Liver (tissue), 9 donors: Measurements from ENCODE around the gene CTNNA1. TPM values are rescaled to one million over a fixed set of nuclear protein-coding genes. Genes with fewer than 3 reads are reported as not detected.

Source experiments
- DNase-seq: peaks from one replicate; pipeline ENCODE4 v3.0.0-alpha.2; 2017; ENCODE audit warnings: low spot score
- H3K27ac ChIP-seq, 2 donors: one replicate each; pipeline ENCODE4 v1.7.0; 2013; ENCODE audit warnings: inconsistent platforms in 2 of 2, low read length in 2 of 2, control low read depth in 1 of 2, low read depth in 1 of 2, mild to moderate bottlenecking in 1 of 2
- H3K27me3 ChIP-seq, 4 donors: one replicate each; pipeline versions ENCODE4 v1.6.1 to v1.7.0; 2013; ENCODE audit warnings: low read length in 3 of 4, inconsistent platforms in 1 of 4, mild to moderate bottlenecking in 1 of 4, moderate library complexity in 1 of 4; ENCODE audit not compliant: control insufficient read depth in 4 of 4, insufficient read depth in 4 of 4
- H3K36me3 ChIP-seq, 4 donors: one replicate each; pipeline versions ENCODE4 v1.6.1 to v1.7.0; 2013; ENCODE audit warnings: low read length in 3 of 4, mild to moderate bottlenecking in 3 of 4, low read depth in 1 of 4, moderate library complexity in 1 of 4; ENCODE audit not compliant: control insufficient read depth in 4 of 4, insufficient read depth in 3 of 4
- H3K4me1 ChIP-seq, 4 donors: one replicate each; pipeline versions ENCODE4 v1.6.1 to v1.7.0; 2013; ENCODE audit warnings: low read length in 3 of 4, mild to moderate bottlenecking in 3 of 4, moderate library complexity in 1 of 4; ENCODE audit not compliant: control insufficient read depth in 4 of 4, insufficient read depth in 4 of 4
- H3K4me3 ChIP-seq, 3 donors: one replicate each; pipeline versions ENCODE4 v1.6.1 to v1.7.0; 2013; ENCODE audit warnings: low read length in 3 of 3, control low read depth in 1 of 3, low read depth in 1 of 3, mild to moderate bottlenecking in 1 of 3
- H3K9ac ChIP-seq, 2 donors: one replicate each; pipeline ENCODE4 v1.7.0; 2013; ENCODE audit warnings: low read length in 2 of 2, mild to moderate bottlenecking in 2 of 2, moderate library complexity in 2 of 2, control low read depth in 1 of 2, low read depth in 1 of 2
- H3K9me3 ChIP-seq, 4 donors: one replicate each; pipeline versions ENCODE4 v1.6.1 to v1.7.0; 2013; ENCODE audit warnings: low read length in 3 of 4; ENCODE audit not compliant: control insufficient read depth in 4 of 4
- EGR1 ChIP-seq, 2 donors: IDR thresholded peaks; 2 replicates each; pipeline ENCODE4 v1.6.1; 2016 to 2018; ENCODE audit warnings: antibody characterized with exemption in 2 of 2, low read depth in 2 of 2
- FOXA1 ChIP-seq: IDR thresholded peaks from 2 replicates; pipeline ENCODE4 v1.6.1; 2016; ENCODE audit warnings: antibody characterized with exemption
- FOXA2 ChIP-seq: IDR thresholded peaks from 2 replicates; pipeline ENCODE4 v1.6.1; 2016; ENCODE audit warnings: antibody characterized with exemption
- GABPA ChIP-seq, 2 donors: IDR thresholded peaks in 1 of 2; conservative IDR thresholded peaks in 1 of 2; 2 replicates each; pipeline ENCODE4 v1.6.1; 2016; ENCODE audit warnings: antibody characterized with exemption in 2 of 2, mild to moderate bottlenecking in 1 of 2, moderate library complexity in 1 of 2
- HNF4A ChIP-seq, 2 donors: conservative IDR thresholded peaks; 2 replicates each; pipeline ENCODE4 v1.6.1; 2016; ENCODE audit warnings: antibody characterized with exemption in 2 of 2, mild to moderate bottlenecking in 2 of 2
- NR2F2 ChIP-seq: IDR thresholded peaks from 2 replicates; pipeline ENCODE4 v1.6.1; 2016; ENCODE audit warnings: antibody characterized with exemption
- RAD21 ChIP-seq, 2 donors: IDR thresholded peaks; 2 replicates each; pipeline ENCODE4 v1.6.1; 2016; ENCODE audit warnings: antibody characterized with exemption in 2 of 2, mild to moderate bottlenecking in 2 of 2
- RXRA ChIP-seq, 2 donors: IDR thresholded peaks; 2 replicates each; pipeline ENCODE4 v1.6.1; 2017 to 2018; ENCODE audit warnings: antibody characterized with exemption in 2 of 2, mild to moderate bottlenecking in 1 of 2
- SP1 ChIP-seq: IDR thresholded peaks from 2 replicates; pipeline ENCODE4 v1.6.1; 2018; ENCODE audit warnings: antibody characterized with exemption, mild to moderate bottlenecking
- TAF1 ChIP-seq: conservative IDR thresholded peaks from 2 replicates; pipeline ENCODE4 v1.6.1; 2016; ENCODE audit warnings: antibody characterized with exemption, mild to moderate bottlenecking
- YY1 ChIP-seq: IDR thresholded peaks from 2 replicates; pipeline ENCODE4 v1.6.1; 2016; ENCODE audit warnings: antibody characterized with exemption, mild to moderate bottlenecking
- WGBS: extraction: QIAGEN DNeasy Blood & Tissue Kit; methylation state at CpG from one replicate; pipeline ENCODE4 v1.1.7; 2013; 5-methylcytosine and 5-hydroxymethylcytosine counted together
- polyA plus RNA-seq, 2 donors: library from polyadenylated mRNA; stranded (reverse) in 1 of 2; unstranded in 1 of 2; fragments of 200-250 nt in 1 of 2; fragments of >200 nt in 1 of 2; fragmentation: Nextera tagmentation in 1 of 2; extraction: Ambion mirVana in 1 of 2; gene quantifications; one replicate each; pipeline versions ENCODE4 v1.2.1 to v1.2.3, GENCODE V29; 2013 to 2015
- total RNA-seq, 2 donors: library from RNA; depleted of rRNA; stranded (reverse); fragments of >200 nt; gene quantifications; one replicate each; pipeline ENCODE4 v1.2.3, GENCODE V29; 2014
- TF ChIP-seq, protein P1 (sequence below): IDR thresholded peaks from 2 replicates; pipeline ENCODE4 v1.6.1; 2016; ENCODE audit warnings: antibody characterized with exemption
- TF ChIP-seq, protein P2 (sequence below): IDR thresholded peaks from 2 replicates; pipeline ENCODE4 v1.6.1; 2016; ENCODE audit warnings: antibody characterized with exemption
- TF ChIP-seq, protein P3 (sequence below): fragments of 150-350 bp; IDR thresholded peaks from 2 replicates; pipeline ENCODE4 v1.5.1; 2017; ENCODE audit warnings: improper control_type of control experiment, low read depth, low read length; ENCODE audit not compliant: missing input control
- TF ChIP-seq, protein P4 (sequence below): IDR thresholded peaks from 2 replicates; pipeline ENCODE4 v1.6.1; 2016; ENCODE audit warnings: antibody characterized with exemption, mild to moderate bottlenecking
- donor health status: healthy.
- donor health status: healthy.
- donor health status: healthy.
- donor health status: healthy.
- donor health status: healthy.

CTNNA1 gene
- total and polyA plus RNA-seq, 4 donors: 39.9 to 150 (median 103) TPM

DNA sequence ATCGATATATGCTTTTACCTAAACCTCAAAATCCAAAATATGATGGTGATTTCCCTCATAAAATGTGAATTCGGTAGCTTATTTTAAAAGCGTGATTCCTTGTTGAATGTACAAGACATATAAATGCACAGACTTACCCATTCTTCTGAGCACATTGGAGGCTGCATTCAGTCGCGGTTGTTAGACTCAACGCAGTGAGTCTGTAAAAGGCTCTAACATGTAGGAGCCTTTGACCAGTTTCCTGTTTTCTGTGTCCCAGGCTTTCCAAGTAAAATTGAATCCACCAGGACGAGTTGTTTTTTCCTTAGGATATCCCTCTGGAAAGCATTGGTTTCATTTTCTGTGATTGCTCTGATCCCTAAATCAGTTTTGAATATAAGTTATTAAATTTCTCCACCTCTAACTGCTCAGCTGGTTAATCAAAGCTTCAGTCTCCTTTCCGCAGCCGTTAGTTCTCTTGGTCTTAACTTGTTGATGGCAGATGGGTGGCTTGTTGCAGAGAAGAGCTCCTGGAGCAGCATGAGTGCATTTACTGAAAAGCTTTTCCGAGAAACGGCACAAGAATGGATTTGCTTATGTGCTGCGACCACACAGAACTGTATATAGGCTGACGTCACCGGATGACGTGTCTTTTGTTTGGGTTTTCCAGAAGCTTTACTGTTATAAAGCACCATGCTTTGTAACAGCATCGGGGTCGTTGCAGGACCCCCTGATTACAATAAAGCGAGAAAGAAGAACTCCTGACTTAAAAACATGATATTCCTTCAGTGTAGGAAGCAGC lies 121.7 kb downstream of the CTNNA1 start, which contains the start of gene LRRTM2:
TSS of gene LRRTM2 (minus strand) at position 565 of the 781 bp plus-strand sequence. CDS start at position 141, 424 bp downstream.
- DNase-seq: no peak

DNA sequence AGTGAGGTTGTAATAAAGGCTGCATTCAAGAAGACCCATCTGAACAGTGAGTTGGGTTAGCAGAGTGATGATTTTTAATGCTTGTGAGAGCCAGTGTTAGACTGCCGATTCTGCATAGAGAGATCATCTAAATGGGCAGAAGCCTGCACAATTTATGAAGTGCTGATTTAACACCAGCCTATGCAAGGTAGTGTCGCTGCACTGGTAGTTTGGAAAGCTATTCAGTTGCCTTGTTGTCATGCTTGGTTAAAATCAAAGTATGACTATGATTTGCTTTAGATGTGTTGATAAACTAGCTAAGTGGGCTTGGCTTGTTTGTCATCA lies 122.3 kb downstream of the CTNNA1 start:
- DNase-seq: no peak
- Histone ChIP-seq H3K36me3 (peaks cover 0 to 2% (median 0%) of the 10 kb centered on the region in 4 donors), H3K9ac (no peak overlapping the region)

More for the DNA sequence above, 121.7 kb downstream of the CTNNA1 start, which contains the start of gene LRRTM2:
- no peak within 1 kb of the TSS for H3K27ac ChIP-seq
- H3K4me3 ChIP-seq: no peak within 1 kb of the TSS
- no peaks in the 10 kb centered on the region for H3K27me3 ChIP-seq
- no peak within 1 kb of the TSS for H3K9ac ChIP-seq
- TF ChIP-seq EGR1 (IDR thresholded peaks at IDR 0.05; ENCODE audit: low read depth in 2 of 2): no peak
- no peak for TF ChIP-seq TAF1
- TF ChIP-seq YY1: no peak
- TF ChIP-seq, protein P1, sequence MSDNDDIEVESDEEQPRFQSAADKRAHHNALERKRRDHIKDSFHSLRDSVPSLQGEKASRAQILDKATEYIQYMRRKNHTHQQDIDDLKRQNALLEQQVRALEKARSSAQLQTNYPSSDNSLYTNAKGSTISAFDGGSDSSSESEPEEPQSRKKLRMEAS: no peak
- no peak for TF ChIP-seq RAD21 (IDR thresholded peaks at IDR 0.05)
- TF ChIP-seq SP1: no peak
- TF ChIP-seq FOXA1: no peak
- peaks cover 0 to 6% (median 1%) of the 10 kb centered on the region in 4 donors for H3K4me1 ChIP-seq
- H3K36me3 ChIP-seq: peaks cover 0 to 2% (median 0%) of the 10 kb centered on the region in 4 donors
- WGBS: 88% methylated on average over 18 of the region's 18 CpGs
- no peaks in the 10 kb centered on the region for H3K9me3 ChIP-seq

More for the DNA sequence above, 122.3 kb downstream of the CTNNA1 start:
- H3K9me3 ChIP-seq: no peaks in the 10 kb centered on the region
- no peak overlapping the region for H3K4me3 ChIP-seq
- H3K27me3 ChIP-seq: no peaks in the 10 kb centered on the region
- no peak overlapping the region for H3K27ac ChIP-seq
- 89% methylated on average over 2 of the region's 2 CpGs for WGBS
- TF ChIP-seq FOXA1: no peak
- no peak for TF ChIP-seq YY1
- TF ChIP-seq, protein P2, sequence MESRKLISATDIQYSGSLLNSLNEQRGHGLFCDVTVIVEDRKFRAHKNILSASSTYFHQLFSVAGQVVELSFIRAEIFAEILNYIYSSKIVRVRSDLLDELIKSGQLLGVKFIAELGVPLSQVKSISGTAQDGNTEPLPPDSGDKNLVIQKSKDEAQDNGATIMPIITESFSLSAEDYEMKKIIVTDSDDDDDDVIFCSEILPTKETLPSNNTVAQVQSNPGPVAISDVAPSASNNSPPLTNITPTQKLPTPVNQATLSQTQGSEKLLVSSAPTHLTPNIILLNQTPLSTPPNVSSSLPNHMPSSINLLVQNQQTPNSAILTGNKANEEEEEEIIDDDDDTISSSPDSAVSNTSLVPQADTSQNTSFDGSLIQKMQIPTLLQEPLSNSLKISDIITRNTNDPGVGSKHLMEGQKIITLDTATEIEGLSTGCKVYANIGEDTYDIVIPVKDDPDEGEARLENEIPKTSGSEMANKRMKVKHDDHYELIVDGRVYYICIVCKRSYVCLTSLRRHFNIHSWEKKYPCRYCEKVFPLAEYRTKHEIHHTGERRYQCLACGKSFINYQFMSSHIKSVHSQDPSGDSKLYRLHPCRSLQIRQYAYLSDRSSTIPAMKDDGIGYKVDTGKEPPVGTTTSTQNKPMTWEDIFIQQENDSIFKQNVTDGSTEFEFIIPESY: no peak
- TF ChIP-seq, protein P3, sequence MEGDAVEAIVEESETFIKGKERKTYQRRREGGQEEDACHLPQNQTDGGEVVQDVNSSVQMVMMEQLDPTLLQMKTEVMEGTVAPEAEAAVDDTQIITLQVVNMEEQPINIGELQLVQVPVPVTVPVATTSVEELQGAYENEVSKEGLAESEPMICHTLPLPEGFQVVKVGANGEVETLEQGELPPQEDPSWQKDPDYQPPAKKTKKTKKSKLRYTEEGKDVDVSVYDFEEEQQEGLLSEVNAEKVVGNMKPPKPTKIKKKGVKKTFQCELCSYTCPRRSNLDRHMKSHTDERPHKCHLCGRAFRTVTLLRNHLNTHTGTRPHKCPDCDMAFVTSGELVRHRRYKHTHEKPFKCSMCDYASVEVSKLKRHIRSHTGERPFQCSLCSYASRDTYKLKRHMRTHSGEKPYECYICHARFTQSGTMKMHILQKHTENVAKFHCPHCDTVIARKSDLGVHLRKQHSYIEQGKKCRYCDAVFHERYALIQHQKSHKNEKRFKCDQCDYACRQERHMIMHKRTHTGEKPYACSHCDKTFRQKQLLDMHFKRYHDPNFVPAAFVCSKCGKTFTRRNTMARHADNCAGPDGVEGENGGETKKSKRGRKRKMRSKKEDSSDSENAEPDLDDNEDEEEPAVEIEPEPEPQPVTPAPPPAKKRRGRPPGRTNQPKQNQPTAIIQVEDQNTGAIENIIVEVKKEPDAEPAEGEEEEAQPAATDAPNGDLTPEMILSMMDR: no peak
- TF ChIP-seq, protein P4, sequence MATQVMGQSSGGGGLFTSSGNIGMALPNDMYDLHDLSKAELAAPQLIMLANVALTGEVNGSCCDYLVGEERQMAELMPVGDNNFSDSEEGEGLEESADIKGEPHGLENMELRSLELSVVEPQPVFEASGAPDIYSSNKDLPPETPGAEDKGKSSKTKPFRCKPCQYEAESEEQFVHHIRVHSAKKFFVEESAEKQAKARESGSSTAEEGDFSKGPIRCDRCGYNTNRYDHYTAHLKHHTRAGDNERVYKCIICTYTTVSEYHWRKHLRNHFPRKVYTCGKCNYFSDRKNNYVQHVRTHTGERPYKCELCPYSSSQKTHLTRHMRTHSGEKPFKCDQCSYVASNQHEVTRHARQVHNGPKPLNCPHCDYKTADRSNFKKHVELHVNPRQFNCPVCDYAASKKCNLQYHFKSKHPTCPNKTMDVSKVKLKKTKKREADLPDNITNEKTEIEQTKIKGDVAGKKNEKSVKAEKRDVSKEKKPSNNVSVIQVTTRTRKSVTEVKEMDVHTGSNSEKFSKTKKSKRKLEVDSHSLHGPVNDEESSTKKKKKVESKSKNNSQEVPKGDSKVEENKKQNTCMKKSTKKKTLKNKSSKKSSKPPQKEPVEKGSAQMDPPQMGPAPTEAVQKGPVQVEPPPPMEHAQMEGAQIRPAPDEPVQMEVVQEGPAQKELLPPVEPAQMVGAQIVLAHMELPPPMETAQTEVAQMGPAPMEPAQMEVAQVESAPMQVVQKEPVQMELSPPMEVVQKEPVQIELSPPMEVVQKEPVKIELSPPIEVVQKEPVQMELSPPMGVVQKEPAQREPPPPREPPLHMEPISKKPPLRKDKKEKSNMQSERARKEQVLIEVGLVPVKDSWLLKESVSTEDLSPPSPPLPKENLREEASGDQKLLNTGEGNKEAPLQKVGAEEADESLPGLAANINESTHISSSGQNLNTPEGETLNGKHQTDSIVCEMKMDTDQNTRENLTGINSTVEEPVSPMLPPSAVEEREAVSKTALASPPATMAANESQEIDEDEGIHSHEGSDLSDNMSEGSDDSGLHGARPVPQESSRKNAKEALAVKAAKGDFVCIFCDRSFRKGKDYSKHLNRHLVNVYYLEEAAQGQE: no peak
- TF ChIP-seq HNF4A (conservative IDR thresholded peaks at IDR 0.05): no peak
- no peak for TF ChIP-seq GABPA (IDR thresholded peaks at IDR 0.05 in 1 of 2, conservative IDR thresholded peaks at IDR 0.05 in 1 of 2)
- no peak for TF ChIP-seq NR2F2
- no peak for TF ChIP-seq RAD21 (IDR thresholded peaks at IDR 0.05)
- no peak for TF ChIP-seq FOXA2
- TF ChIP-seq, protein P1: no peak
- no peak for TF ChIP-seq SP1
- TF ChIP-seq RXRA (IDR thresholded peaks at IDR 0.05): no peak
- peaks cover 0 to 6% (median 1%) of the 10 kb centered on the region in 4 donors for H3K4me1 ChIP-seq
